ENCODE data around the gene KCNJ18.
"Not testable (repeated sequence)": the region's sequence is repeated elsewhere in the genome, so short reads cannot be mapped to it uniquely, and the experiment has no call there.

Gene KCNJ18

GRCh38 chr17:21686165-21687015 lies 5.9 kb upstream of the KCNJ18 start:
- no peaks in the 10 kb centered on the region for H3K27me3 ChIP-seq
- no peak overlapping the region for H3K4me3 ChIP-seq
- H3K36me3 ChIP-seq = no peaks in the 10 kb centered on the region
- H4K20me1 ChIP-seq = no peaks in the 10 kb centered on the region
- TF ChIP-seq Cebpa-rat (IDR thresholded peaks at IDR 0.05) = no peak
- H3K4me2 ChIP-seq = peak overlapping the region; percentile 55 to 75 (median 60)
- peaks cover 0 to 39% (median 15%) of the 10 kb centered on the region in 11 experiments; a peak in 19 of 22 replicates for H3K9me3 ChIP-seq (replicated peaks in 1 of 11)
- H3K27ac ChIP-seq = peak overlapping the region in 10 of 11 experiments; percentile 1 to 57 (median 45); a peak in 17 of 22 replicates
- peaks cover 18 to 38% (median 32%) of the 10 kb centered on the region in 10 experiments for H3K4me1 ChIP-seq
- peak overlapping the region in 2 of 11 experiments; percentile 0 to 13; a peak in 3 of 22 replicates for H3K9ac ChIP-seq

- peak overlapping the region in 1 of 11 experiments; percentile 13; a peak in 3 of 22 replicates for H3K9ac ChIP-seq
- no peaks in the 10 kb centered on the region for H3K36me3 ChIP-seq
- peaks cover 0 to 30% (median 9%) of the 10 kb centered on the region in 11 experiments; a peak in 15 of 22 replicates for H3K9me3 ChIP-seq (replicated peaks in 1 of 11)
- TF ChIP-seq Cebpa-rat (IDR thresholded peaks at IDR 0.05) = no peak
- H3K27me3 ChIP-seq = no peaks in the 10 kb centered on the region
- H3K27ac ChIP-seq = peak overlapping the region in 9 of 11 experiments; percentile 1 to 57 (median 45); a peak in 15 of 22 replicates
- H4K20me1 ChIP-seq = no peaks in the 10 kb centered on the region
- peaks cover 18 to 43% (median 32%) of the 10 kb centered on the region in 10 experiments for H3K4me1 ChIP-seq
- H3K4me3 ChIP-seq = no peak overlapping the region
- H3K4me2 ChIP-seq = peak overlapping the region; percentile 55 to 75 (median 60)
Measured at GRCh38 chr17:21687136-21687953, 5.0 kb upstream of the KCNJ18 start.

DNA sequence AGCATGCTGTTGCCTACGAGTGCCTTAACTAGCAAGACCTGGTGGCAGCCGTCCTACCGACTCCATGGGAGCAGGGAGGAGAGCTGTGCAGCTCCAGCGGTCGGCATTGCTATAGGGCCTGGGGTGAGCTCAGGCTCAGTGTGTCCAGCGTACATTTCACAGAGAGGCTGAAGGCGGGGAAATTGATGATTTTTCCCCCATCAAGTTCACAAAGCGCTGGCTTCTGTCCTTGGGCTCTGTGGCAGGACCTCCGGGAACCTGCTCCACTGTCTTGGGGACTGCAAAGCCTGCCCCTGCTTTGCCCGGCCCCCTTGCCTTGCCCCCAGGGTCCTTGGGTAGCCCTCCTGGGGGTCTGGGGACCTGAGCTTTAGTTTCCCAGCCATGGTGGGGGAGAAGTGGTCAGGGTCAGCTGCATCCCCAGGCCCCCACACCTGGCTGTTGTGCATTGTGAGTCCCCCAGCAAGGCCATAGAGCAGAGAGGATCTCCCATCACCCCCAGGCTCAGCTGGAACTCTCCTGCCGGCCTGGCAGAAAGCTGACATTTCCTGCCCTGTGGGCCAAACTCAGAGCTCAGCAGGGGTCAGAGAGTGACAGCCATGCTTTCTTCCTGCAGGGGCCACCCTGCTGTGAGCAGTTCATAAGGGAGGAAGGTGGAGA lies 3.9 kb upstream of the KCNJ18 start:
- Histone ChIP-seq H3K4me1 (peaks cover 18 to 54% (median 42%) of the 10 kb centered on the region in 10 experiments), H3K9ac (peak overlapping the region in 2 of 11 experiments; percentile 0 to 16; a peak in 2 of 22 replicates), H3K4me3 (no peak overlapping the region), H3K36me3 (no peaks in the 10 kb centered on the region), H3K9me3 (replicated peaks in 1 of 11) (peaks cover 0 to 19% (median 0%) of the 10 kb centered on the region in 11 experiments; a peak in 6 of 22 replicates), H3K4me2 (peak overlapping the region in 8 of 11 experiments; percentile 15 to 71 (median 41); a peak in 14 of 22 replicates), H3K27ac (0 out of 22 replicates have a peak overlapping the region, but pooled peaks of 1 of the 11 experiments have one; percentile 8), H3K27me3 (no peaks in the 10 kb centered on the region), H4K20me1 (no peaks in the 10 kb centered on the region)
- TF ChIP-seq Cebpa-rat (IDR thresholded peaks at IDR 0.05) = no peak

DNA sequence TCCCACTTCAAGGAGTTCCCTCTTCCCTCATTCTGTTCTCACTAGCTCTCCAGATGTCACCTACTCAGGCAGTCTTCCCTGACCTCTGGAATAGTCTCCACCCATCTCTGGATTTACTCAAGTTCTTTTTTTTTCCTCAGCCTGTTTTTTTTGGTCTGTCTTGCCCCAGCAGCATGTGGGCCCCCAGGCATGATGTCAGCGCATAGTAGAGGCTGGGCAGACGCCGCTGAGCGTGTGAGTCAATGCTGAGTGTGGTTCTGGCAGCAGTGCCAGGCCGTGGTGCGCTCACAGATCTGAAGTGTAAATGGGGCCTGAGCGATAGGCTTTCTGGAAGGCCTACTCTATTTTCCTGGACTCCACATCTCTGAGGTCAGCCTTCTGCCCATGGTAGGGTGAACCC lies 2.7 kb upstream of the KCNJ18 start:
- peaks cover 0 to 15% (median 0%) of the 10 kb centered on the region in 11 experiments; a peak in 5 of 22 replicates for H3K9me3 ChIP-seq (replicated peaks in 1 of 11)
- H3K9ac ChIP-seq = no peak overlapping the region
- H4K20me1 ChIP-seq = no peaks in the 10 kb centered on the region
- no peak overlapping the region for H3K4me3 ChIP-seq
- H3K4me1 ChIP-seq = peaks cover 18 to 54% (median 43%) of the 10 kb centered on the region in 10 experiments
- TF ChIP-seq Cebpa-rat (IDR thresholded peaks at IDR 0.05) = no peak
- peak overlapping the region in 2 of 11 experiments; percentile 0 to 15; a peak in 1 of 22 replicates for H3K4me2 ChIP-seq
- H3K27me3 ChIP-seq = no peaks in the 10 kb centered on the region
- no peak overlapping the region for H3K27ac ChIP-seq
- H3K36me3 ChIP-seq = no peaks in the 10 kb centered on the region

DNA sequence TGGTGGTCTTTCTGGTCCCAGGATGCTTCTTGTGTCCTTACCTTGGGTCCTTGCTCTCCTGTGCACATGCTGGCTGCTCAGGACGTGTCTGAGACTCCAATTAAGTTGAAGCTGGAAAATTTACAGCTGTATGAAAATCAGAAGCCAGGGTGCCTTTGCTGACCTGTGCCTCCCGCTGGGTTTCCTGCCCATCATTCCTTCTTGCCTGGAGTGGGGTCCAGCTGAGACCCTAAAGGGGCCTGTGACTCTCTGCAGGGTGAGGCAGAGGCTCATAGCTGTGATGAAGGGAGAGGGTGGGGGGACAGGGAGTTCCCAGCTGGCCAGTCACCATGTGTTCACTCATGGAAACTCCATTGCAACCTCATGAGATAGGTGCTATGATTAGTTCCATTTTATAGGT lies 1.5 kb upstream of the KCNJ18 start:
- not testable (repeated sequence) for H3K36me3 ChIP-seq; H4K20me1 ChIP-seq; H3K27ac ChIP-seq; H3K9me3 ChIP-seq (replicated peaks in 1 of 11); H3K4me2 ChIP-seq; H3K27me3 ChIP-seq; H3K4me3 ChIP-seq; H3K9ac ChIP-seq
- H3K4me1 ChIP-seq = peaks cover 18 to 54% (median 43%) of the 10 kb centered on the region in 10 experiments

- H4K20me1 ChIP-seq; H3K4me3 ChIP-seq; H3K27ac ChIP-seq; H3K9me3 ChIP-seq (replicated peaks in 1 of 11); H3K27me3 ChIP-seq; H3K9ac ChIP-seq; H3K36me3 ChIP-seq; H3K4me2 ChIP-seq: not testable (repeated sequence)
- peaks cover 13 to 49% (median 37%) of the 10 kb centered on the region in 10 experiments for H3K4me1 ChIP-seq
Measured at GRCh38 chr17:21691481-21691880, 842 bp upstream of the KCNJ18 start.

DNA sequence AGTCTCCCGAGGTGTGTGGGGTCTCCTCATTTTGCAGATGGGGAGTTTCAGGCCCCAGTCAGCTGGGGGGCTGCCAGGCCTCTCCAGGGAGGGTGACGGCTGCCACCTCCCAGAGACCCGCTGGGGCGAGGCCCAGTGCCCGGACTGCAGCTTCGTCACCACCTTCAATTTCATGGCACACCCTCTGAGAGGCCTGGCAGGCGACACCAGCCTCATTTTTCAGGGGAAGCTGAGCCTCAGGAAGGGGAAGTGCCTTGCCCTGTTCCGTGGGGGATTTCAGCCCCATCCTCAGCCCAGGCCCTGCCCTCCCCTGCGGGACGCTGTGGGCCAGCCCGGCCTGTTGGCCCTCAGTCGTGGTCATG lies 362 bp downstream of the KCNJ18 start:
- not testable (repeated sequence) for H4K20me1 ChIP-seq; H3K4me3 ChIP-seq; H3K36me3 ChIP-seq; H3K9me3 ChIP-seq (replicated peaks in 1 of 11); H3K27me3 ChIP-seq; H3K9ac ChIP-seq
- H3K27ac ChIP-seq = peak overlapping the region in 1 of 11 experiments; percentile 13; a peak in 1 of 22 replicates
- H3K4me1 ChIP-seq = peaks cover under 1 to 36% (median 25%) of the 10 kb centered on the region in 10 experiments; a peak in 17 of 20 replicates
- peak overlapping the region in 9 of 11 experiments; percentile 6 to 53 (median 32); a peak in 11 of 22 replicates for H3K4me2 ChIP-seq

- not testable (repeated sequence) for H3K9me3 ChIP-seq (replicated peaks in 1 of 11); H3K4me3 ChIP-seq; H3K9ac ChIP-seq; H3K27me3 ChIP-seq; H3K36me3 ChIP-seq; H4K20me1 ChIP-seq; H3K27ac ChIP-seq
- Histone ChIP-seq H3K4me2 (peak overlapping the region in 6 of 11 experiments; percentile 8 to 53 (median 44); a peak in 8 of 22 replicates), H3K4me1 (peaks cover 0 to 30% (median 20%) of the 10 kb centered on the region in 10 experiments; a peak in 14 of 20 replicates)
Measured at GRCh38 chr17:21693391-21693796, 1.1 kb downstream of the KCNJ18 start.

DNA sequence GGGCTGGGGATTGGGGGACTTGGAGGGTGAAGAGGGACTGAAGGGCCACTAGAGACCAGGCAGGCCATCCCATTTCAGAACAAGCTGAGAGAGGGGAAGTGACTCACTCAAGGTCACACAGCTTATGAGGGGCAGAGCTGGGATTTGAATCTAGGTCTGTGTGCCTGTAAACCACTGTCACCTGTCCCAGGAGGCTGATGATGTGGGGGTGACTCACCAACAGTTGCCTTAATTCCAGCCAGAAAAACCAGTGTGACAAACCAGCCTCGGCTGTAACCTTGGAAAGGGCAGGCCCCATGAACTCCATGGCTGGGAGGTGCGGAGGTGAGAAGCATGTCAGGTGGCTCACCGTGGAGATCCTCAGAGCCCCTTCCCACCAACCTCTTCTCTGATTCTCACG lies 1.6 kb downstream of the KCNJ18 start:
- H3K9me3 ChIP-seq (replicated peaks in 1 of 11); H3K36me3 ChIP-seq; H3K9ac ChIP-seq; H3K4me3 ChIP-seq; H3K27me3 ChIP-seq; H4K20me1 ChIP-seq; H3K27ac ChIP-seq; H3K4me2 ChIP-seq: not testable (repeated sequence)
- peaks cover 0 to 25% (median 15%) of the 10 kb centered on the region in 10 experiments; a peak in 14 of 20 replicates for H3K4me1 ChIP-seq

DNA sequence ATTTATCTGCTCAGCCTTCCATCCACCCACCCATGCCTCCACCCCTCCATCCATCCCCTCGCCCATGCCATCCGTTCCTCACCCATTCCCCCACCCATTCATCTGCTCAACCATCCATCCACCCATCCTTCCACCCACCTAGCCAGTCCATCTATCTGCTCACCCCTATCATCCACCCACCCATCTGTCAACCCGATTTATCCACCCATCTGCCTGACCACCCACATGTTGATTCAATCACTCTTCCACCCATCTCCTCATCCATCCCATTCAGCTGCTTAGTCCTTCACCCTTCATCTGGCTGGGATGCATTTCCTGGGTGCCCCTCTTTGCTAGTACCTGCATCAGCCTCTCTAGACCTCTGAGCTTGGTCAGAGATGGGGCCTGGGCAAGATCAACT lies 3.9 kb downstream of the KCNJ18 start:
- not testable (repeated sequence) for H3K27me3 ChIP-seq; H3K4me3 ChIP-seq; H3K4me2 ChIP-seq; H3K27ac ChIP-seq; H3K36me3 ChIP-seq; H3K9me3 ChIP-seq (replicated peaks in 1 of 11); H4K20me1 ChIP-seq; H3K9ac ChIP-seq
- peaks cover 0 to 24% (median 13%) of the 10 kb centered on the region in 10 experiments; a peak in 13 of 20 replicates for H3K4me1 ChIP-seq

GRCh38 chr17:21696842-21697507 lies 4.7 kb downstream of the KCNJ18 start:
- not testable (repeated sequence) for H3K27ac ChIP-seq; H4K20me1 ChIP-seq; H3K9me3 ChIP-seq (replicated peaks in 1 of 11); H3K4me2 ChIP-seq; H3K9ac ChIP-seq; H3K27me3 ChIP-seq; H3K4me3 ChIP-seq; H3K36me3 ChIP-seq
- H3K4me1 ChIP-seq = peaks cover 0 to 20% (median 13%) of the 10 kb centered on the region in 10 experiments; a peak in 13 of 20 replicates

GRCh38 chr17:21697508-21697860 lies 5.2 kb downstream of the KCNJ18 start:
- not testable (repeated sequence) for H3K9ac ChIP-seq; H3K36me3 ChIP-seq; H3K4me2 ChIP-seq; H3K9me3 ChIP-seq (replicated peaks in 1 of 11); H3K4me3 ChIP-seq; H3K27ac ChIP-seq; H4K20me1 ChIP-seq; H3K27me3 ChIP-seq
- peaks cover 0 to 15% (median 10%) of the 10 kb centered on the region in 10 experiments; a peak in 13 of 20 replicates for H3K4me1 ChIP-seq

Measured in BLaER1 treated with 17β-estradiol and CSF1 and Interleukin-3, amounts not matched to agents 10 nM and 100 nM (cell line).